Measurements from ENCODE around the gene IFT43. TPM values are rescaled to one million over a fixed set of nuclear protein-coding genes. Genes with fewer than 3 reads are reported as not detected.

IFT43 gene
- total RNA-seq, 1 experiment from 2014 or later, result 18.6 TPM

DNA sequence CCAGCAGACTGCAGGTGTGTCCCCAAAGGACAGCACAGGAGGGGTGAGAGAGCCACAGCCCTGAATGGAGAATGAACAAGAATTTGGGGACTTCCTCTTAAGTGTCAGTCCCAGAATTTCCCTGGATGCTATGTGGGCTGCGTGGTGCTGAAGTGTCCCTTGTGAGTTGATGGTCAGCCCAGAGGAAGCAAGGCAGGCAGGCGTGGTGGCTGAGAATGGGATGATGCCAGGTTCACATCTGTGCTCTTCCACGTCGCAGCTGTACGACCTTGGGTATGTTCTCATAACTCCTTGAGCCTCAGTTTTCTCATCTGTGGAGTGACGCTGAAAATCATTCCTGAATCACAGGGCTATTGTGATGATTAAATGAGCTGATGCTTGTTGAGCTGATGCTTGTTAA, 104.0 kb downstream of the IFT43 start:
- Histone ChIP-seq H2AK5ac (ENCODE audit: insufficient read length, low read length) (no peak overlapping the region), H3K18ac (ENCODE audit: insufficient read length, low read depth, low read length) (no peak overlapping the region), H3K79me2 (ENCODE audit: insufficient read depth, low read length) (no peaks in the 10 kb centered on the region), H3K4ac (ENCODE audit: low read depth, low read length) (no peak overlapping the region), H3K4me1 (ENCODE audit: insufficient read depth, low read length) (peaks cover 12% of the 10 kb centered on the region), H2BK12ac (ENCODE audit: insufficient read length, low read depth, low read length) (no peak overlapping the region), H3K56ac (ENCODE audit: insufficient read length, low read depth, low read length) (no peak overlapping the region), H3K9me3 (ENCODE audit: control insufficient read depth, low read depth, low read length) (no peaks in the 10 kb centered on the region), H3K4me2 (ENCODE audit: insufficient read depth, insufficient read length, low read length) (no peak overlapping the region), H3T11ph (ENCODE audit: low read length) (no peak overlapping the region), H4K91ac (ENCODE audit: insufficient read length, low read depth, low read length) (no peak overlapping the region), H3K27me3 (ENCODE audit: insufficient read depth, low read length) (no peaks in the 10 kb centered on the region), H2BK20ac (ENCODE audit: low read depth, low read length, poor library complexity, severe bottlenecking) (no peak overlapping the region), H4K8ac (replicated peaks; ENCODE audit: insufficient read length, low read depth, low read length) (peak overlapping the region; percentile 27), H3K23ac (ENCODE audit: insufficient read length, low read depth, low read length) (no peak overlapping the region), H2BK120ac (ENCODE audit: low read depth, low read length, poor library complexity, severe bottlenecking) (no peak overlapping the region), H3K9ac (ENCODE audit: extremely low read depth, insufficient read length, low read length) (no peak overlapping the region), H3K14ac (ENCODE audit: insufficient read depth, low read length) (no peak overlapping the region), H3K79me1 (ENCODE audit: insufficient read depth, low read depth, low read length, poor library complexity, severe bottlenecking) (no peaks in the 10 kb centered on the region), H2AFZ (ENCODE audit: low read length) (no peak overlapping the region), H3K27ac (ENCODE audit: insufficient read length, low read depth, low read length) (no peak overlapping the region), H2BK5ac (ENCODE audit: insufficient read length, low read length) (no peak overlapping the region), H3K23me2 (ENCODE audit: insufficient read length, low read depth, low read length, poor library complexity, severe bottlenecking) (no peaks in the 10 kb centered on the region), H4K5ac (ENCODE audit: insufficient read length, low read depth, low read length) (no peak overlapping the region), H4K20me1 (ENCODE audit: control insufficient read depth, insufficient read depth, insufficient read length) (no peaks in the 10 kb centered on the region), H2BK15ac (ENCODE audit: low read depth, low read length) (no peak overlapping the region)
- Mint-ChIP-seq H3K36me3 (ENCODE audit: insufficient read depth in 1 of 3, low read depth in 3 of 3) (no peaks in the 10 kb centered on the region), H3K9me3 (no peaks in the 10 kb centered on the region; a peak in 1 of 5 replicates), H3K4me3 (no peak overlapping the region), H3K27ac (peak overlapping the region in 1 of 3 experiments; percentile 10; a peak in 1 of 7 replicates), H3K4me1 (peaks cover 42 to 44% of the 10 kb centered on the region in 2 experiments), H3K27me3 (ENCODE audit: low read depth) (peaks cover 18% of the 10 kb centered on the region)
- no peak for DNase-seq
- TF ChIP-seq CTCF (conservative IDR thresholded peaks at IDR 0.05), result no peak
- no CpG with 5 or more reads among the region's 6 CpGs for WGBS (ENCODE audit: extremely low coverage, insufficient read length, low lambda C conversion rate)
